C4-2B (cell line): ENCODE measurements around the gene GAS2.

ENCODE experiments used
- CTCF ChIP-seq: fragments of 450-650 bp; conservative IDR thresholded peaks from 2 replicates; pipeline ENCODE4 v1.5.1; 2017; ENCODE audit warnings: mild to moderate bottlenecking
- ZFX ChIP-seq: fragments of 450-650 bp; IDR thresholded peaks from 2 replicates; pipeline ENCODE4 v1.6.1; 2017

- no peak for TF ChIP-seq CTCF
- TF ChIP-seq ZFX: no peak
These were observed 96.8 kb downstream of the GAS2 start for GRCh38 chr11:22763166-22763565.
